ENCODE results near the gene CDS2. TPM values are rescaled to one million over a fixed set of nuclear protein-coding genes. Genes with fewer than 3 reads are reported as not detected.

The CDS2 gene
- total RNA-seq (10 to 100 TPM; 11.3 to 88.1 (median 47.9) TPM), polyA plus RNA-seq (1 to 10 TPM; 2.1 to 8.0 (median 5.4) TPM)
- long read RNA-seq, donor 1, full-length matches to known transcripts = 1 of 1 reads
- long read RNA-seq, donor 1, partial matches to known transcripts = 0 of 1 reads
- long read RNA-seq, donor 1, other reads (novel, unspliced or antisense) = 0 of 1 reads
- long read RNA-seq, donor 2, full-length matches to known transcripts = 7 of 7 reads
- long read RNA-seq, donor 2, partial matches to known transcripts = 0 of 7 reads
- long read RNA-seq, donor 2, other reads (novel, unspliced or antisense) = 0 of 7 reads
- long read RNA-seq, donor 3, full-length matches to known transcripts = 3 of 3 reads
- long read RNA-seq, donor 3, partial matches to known transcripts = 0 of 3 reads
- long read RNA-seq, donor 3, other reads (novel, unspliced or antisense) = 0 of 3 reads
- long read RNA-seq, donor 4 = 0 reads
- long read RNA-seq, donor 5, full-length matches to known transcripts = 3 of 3 reads
- long read RNA-seq, donor 5, partial matches to known transcripts = 0 of 3 reads
- long read RNA-seq, donor 5, other reads (novel, unspliced or antisense) = 0 of 3 reads
- long read RNA-seq, donor 6, full-length matches to known transcripts = 9 of 21 reads
- long read RNA-seq, donor 6, partial matches to known transcripts = 12 of 21 reads
- long read RNA-seq, donor 6, other reads (novel, unspliced or antisense) = 0 of 21 reads
- long read RNA-seq, donor 7, full-length matches to known transcripts = 10 of 10 reads
- long read RNA-seq, donor 7, partial matches to known transcripts = 0 of 10 reads
- long read RNA-seq, donor 7, other reads (novel, unspliced or antisense) = 0 of 10 reads
- long read RNA-seq, donor 8, full-length matches to known transcripts = 5 of 5 reads
- long read RNA-seq, donor 8, partial matches to known transcripts = 0 of 5 reads
- long read RNA-seq, donor 8, other reads (novel, unspliced or antisense) = 0 of 5 reads
- long read RNA-seq, donor 9, full-length matches to known transcripts = 6 of 6 reads
- long read RNA-seq, donor 9, partial matches to known transcripts = 0 of 6 reads
- long read RNA-seq, donor 9, other reads (novel, unspliced or antisense) = 0 of 6 reads
- long read RNA-seq, donor 10, full-length matches to known transcripts = 1 of 1 reads
- long read RNA-seq, donor 10, partial matches to known transcripts = 0 of 1 reads
- long read RNA-seq, donor 10, other reads (novel, unspliced or antisense) = 0 of 1 reads

GRCh38 chr20:5126512-5127203, at the start of gene CDS2:
CDS2 (plus strand) TSS chr20:5127008; CDS start chr20:5127093, 85 bp downstream.
- Histone ChIP-seq H3K27me3 (no peaks in the 10 kb centered on the region), H3K4me1 (peaks cover 5 to 50% (median 37%) of the 10 kb centered on the region in 4 donors), H3K36me3 (no peaks in the 10 kb centered on the region), H3K27ac (peak within 1 kb of the TSS; percentile 93 to 99 (median 97)), H3K4me3 (peak within 1 kb of the TSS; percentile 81 to 98 (median 88)), H3K9me3 (no peaks in the 10 kb centered on the region)
- DNase-seq = peak; percentile 100
- WGBS, 5 donors = 0 to 3% (median 0%) methylated on average over 6 to 78 of the region's 78 CpGs
- peak; percentile 70 to 88 (median 75) for TF ChIP-seq POLR2AphosphoS5 (IDR thresholded peaks at IDR 0.05)
- TF ChIP-seq, protein P1, sequence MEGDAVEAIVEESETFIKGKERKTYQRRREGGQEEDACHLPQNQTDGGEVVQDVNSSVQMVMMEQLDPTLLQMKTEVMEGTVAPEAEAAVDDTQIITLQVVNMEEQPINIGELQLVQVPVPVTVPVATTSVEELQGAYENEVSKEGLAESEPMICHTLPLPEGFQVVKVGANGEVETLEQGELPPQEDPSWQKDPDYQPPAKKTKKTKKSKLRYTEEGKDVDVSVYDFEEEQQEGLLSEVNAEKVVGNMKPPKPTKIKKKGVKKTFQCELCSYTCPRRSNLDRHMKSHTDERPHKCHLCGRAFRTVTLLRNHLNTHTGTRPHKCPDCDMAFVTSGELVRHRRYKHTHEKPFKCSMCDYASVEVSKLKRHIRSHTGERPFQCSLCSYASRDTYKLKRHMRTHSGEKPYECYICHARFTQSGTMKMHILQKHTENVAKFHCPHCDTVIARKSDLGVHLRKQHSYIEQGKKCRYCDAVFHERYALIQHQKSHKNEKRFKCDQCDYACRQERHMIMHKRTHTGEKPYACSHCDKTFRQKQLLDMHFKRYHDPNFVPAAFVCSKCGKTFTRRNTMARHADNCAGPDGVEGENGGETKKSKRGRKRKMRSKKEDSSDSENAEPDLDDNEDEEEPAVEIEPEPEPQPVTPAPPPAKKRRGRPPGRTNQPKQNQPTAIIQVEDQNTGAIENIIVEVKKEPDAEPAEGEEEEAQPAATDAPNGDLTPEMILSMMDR (IDR thresholded peaks at IDR 0.05) = peak in 5 of 7 experiments; percentile 26 to 68 (median 44)
- TF ChIP-seq EP300 (IDR thresholded peaks at IDR 0.05) = no peak
- intact Hi-C loops (cut with DNase I; ENCODE audit: low total_unique reads) = loop anchor here (5.0 kb wide), 1 partner anchor 66 kb away; no protein-coding TSS in a partner anchor

DNA sequence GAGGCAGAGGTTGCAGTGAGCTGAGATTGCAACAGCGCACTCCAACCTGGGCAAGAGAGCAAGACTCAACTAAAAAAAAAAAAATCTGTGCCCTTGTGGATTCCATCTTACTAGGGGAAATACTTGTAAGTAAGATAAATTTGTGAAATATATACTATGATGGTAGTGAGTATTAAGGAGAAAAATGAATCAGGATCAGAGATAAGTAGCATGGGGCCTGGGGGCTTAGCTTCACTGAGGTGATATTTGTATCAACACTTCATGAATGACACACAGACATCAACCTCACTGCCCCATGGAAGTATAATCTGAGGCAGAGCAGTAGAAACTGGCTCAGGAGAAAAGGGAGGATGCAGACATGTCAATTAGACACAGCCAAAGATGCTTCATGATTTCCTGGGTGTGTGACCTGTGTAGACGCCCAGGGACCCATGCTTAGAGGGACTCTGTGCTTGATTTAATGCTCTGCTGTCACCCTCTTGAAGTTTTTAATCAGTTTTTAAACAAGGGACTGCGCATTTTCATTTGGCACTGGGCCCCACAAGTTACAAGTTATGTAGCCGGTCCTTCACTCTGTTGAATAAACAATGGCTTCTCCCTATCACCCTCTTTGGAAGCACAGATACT, 48.9 kb upstream of the CDS2 start:
- no peak for TF ChIP-seq EP300 (IDR thresholded peaks at IDR 0.05)
- no peak for TF ChIP-seq POLR2A (IDR thresholded peaks at IDR 0.05)
- TF ChIP-seq, protein P1 (IDR thresholded peaks at IDR 0.05) = no peak
- TF ChIP-seq POLR2AphosphoS5 (IDR thresholded peaks at IDR 0.05) = no peak
- H3K4me3 ChIP-seq = peak overlapping the region; percentile 11 to 40 (median 26)
- H3K4me1 ChIP-seq = peaks cover 3 to 42% (median 18%) of the 10 kb centered on the region in 4 donors
- no peaks in the 10 kb centered on the region for H3K9me3 ChIP-seq
- no peaks in the 10 kb centered on the region for H3K36me3 ChIP-seq
- peak overlapping the region; percentile 39 to 87 (median 80) for H3K27ac ChIP-seq
- DNase-seq = no peak
- no peaks in the 10 kb centered on the region for H3K27me3 ChIP-seq
- WGBS, 5 donors = 28 to 40% (median 33%) methylated on average over 4 of the region's 4 CpGs
- intact Hi-C loops (cut with DNase I; ENCODE audit: low total_unique reads) = no loop called here

- Histone ChIP-seq H3K4me1 (peaks cover 3 to 36% (median 12%) of the 10 kb centered on the region in 4 donors), H3K27ac (peak overlapping the region; percentile 19 to 87 (median 80)), H3K27me3 (no peaks in the 10 kb centered on the region), H3K4me3 (peak overlapping the region; percentile 11 to 40 (median 26)), H3K9me3 (no peaks in the 10 kb centered on the region), H3K36me3 (no peaks in the 10 kb centered on the region)
- peak; percentile 75 to 85 for DNase-seq
- TF ChIP-seq POLR2A (IDR thresholded peaks at IDR 0.05) = no peak
- peak; percentile 10 to 80 (median 72) for TF ChIP-seq POLR2AphosphoS5 (IDR thresholded peaks at IDR 0.05)
- intact Hi-C loops (cut with DNase I; ENCODE audit: low total_unique reads) = no loop called here
- 16 to 26% (median 18%) methylated on average over 11 of the region's 11 CpGs for WGBS, 5 donors
Observed at GRCh38 chr20:5078399-5078958, 48.3 kb upstream of the CDS2 start.

Measured in stomach (tissue), 19 donors.